Tibial nerve (tissue), 4 donors: ENCODE measurements around the gene CHI3L2. TPM values are rescaled to one million over a fixed set of nuclear protein-coding genes. Genes with fewer than 3 reads are reported as not detected.

Experiments
- DNase-seq, 2 donors: peaks; one replicate each; pipeline ENCODE4 v3.0.0-alpha.2; 2019; ENCODE audit warnings: low spot score in 2 of 2
- H3K27ac ChIP-seq, 4 donors: fragments of 200-600 bp; sonication (generic) in 3 of 4; one replicate each; pipeline ENCODE4 v1.5.1; 2017 to 2019; ENCODE audit warnings: mild to moderate bottlenecking in 1 of 4
- H3K27me3 ChIP-seq, 2 donors: fragments of 200-600 bp; sonication (generic) in 1 of 2; one replicate each; pipeline versions ENCODE4 v1.5.1 to v1.6.0; 2017 to 2019
- H3K36me3 ChIP-seq, 3 donors: fragments of 200-600 bp; sonication (generic); one replicate each; pipeline ENCODE4 v1.5.1; 2018 to 2019
- H3K4me1 ChIP-seq, 4 donors: fragments of 200-600 bp; sonication (generic) in 3 of 4; one replicate each; pipeline ENCODE4 v1.5.1; 2017 to 2019
- H3K4me3 ChIP-seq, 4 donors: fragments of 200-600 bp; sonication (generic) in 3 of 4; one replicate each; pipeline ENCODE4 v1.5.1; 2017 to 2019; ENCODE audit warnings: mild to moderate bottlenecking in 1 of 4, moderate library complexity in 1 of 4
- H3K9me3 ChIP-seq, 4 donors: fragments of 200-600 bp; sonication (generic) in 3 of 4; one replicate each; pipeline ENCODE4 v1.5.1; 2017 to 2019
- CTCF ChIP-seq, 5 experiments: fragments of 200-600 bp in 3 of 5; fragments of 450-650 bp in 2 of 5; sonication (generic) in 3 of 5; IDR thresholded peaks; one replicate each; pipeline ENCODE4 v1.5.1; 2016 to 2019; ENCODE audit warnings: antibody characterized with exemption in 5 of 5, mild to moderate bottlenecking in 3 of 5, moderate library complexity in 2 of 5
- EP300 ChIP-seq, 2 donors: sonication (generic); formaldehyde crosslinking; IDR thresholded peaks; one replicate each; pipeline ENCODE4 v1.6.1; 2017; ENCODE audit warnings: antibody characterized with exemption in 2 of 2, mild to moderate bottlenecking in 1 of 2
- POLR2A ChIP-seq, 2 donors: fragments of 450-650 bp; IDR thresholded peaks; one replicate each; pipeline ENCODE4 v1.6.1; 2017; ENCODE audit warnings: antibody characterized with exemption in 2 of 2, mild to moderate bottlenecking in 2 of 2, moderate library complexity in 2 of 2
- WGBS, 2 donors: methylation state at CpG; one replicate each; pipeline ENCODE4 v1.1.5; 2018; 5-methylcytosine and 5-hydroxymethylcytosine counted together
- total RNA-seq, 4 donors: library from RNA; depleted of rRNA; stranded (reverse); fragments of >200 nt; gene quantifications; one replicate each; pipeline ENCODE4 v1.1.0, GENCODE V29; 2016

The CHI3L2 gene
- total RNA-seq, 4 donors from 2014 or later: 2.5 to 37.2 (median 6.1) TPM

- Histone ChIP-seq H3K36me3 (no peaks in the 10 kb centered on the region), H3K27ac (no peak overlapping the region), H3K27me3 (no peaks in the 10 kb centered on the region), H3K4me3 (no peak overlapping the region), H3K9me3 (no peaks in the 10 kb centered on the region), H3K4me1 (no peaks in the 10 kb centered on the region)
- TF ChIP-seq EP300 (IDR thresholded peaks at IDR 0.05) (no peak), POLR2A (IDR thresholded peaks at IDR 0.05) (no peak), CTCF (IDR thresholded peaks at IDR 0.05) (no peak)
- WGBS, 2 donors: 62 to 69% methylated on average over 8 of the region's 8 CpGs
- DNase-seq: no peak
Observed at GRCh38 chr1:111251570-111251969, 24.1 kb downstream of the CHI3L2 start.

- WGBS, 2 donors: 83 to 100% methylated on average over 2 of the region's 2 CpGs
- TF ChIP-seq POLR2A (IDR thresholded peaks at IDR 0.05) (no peak), CTCF (IDR thresholded peaks at IDR 0.05) (no peak)
- no peak for DNase-seq
Observed at GRCh38 chr1:111252786-111253185, 25.3 kb downstream of the CHI3L2 start.

GRCh38 chr1:111253876-111254275 is 26.4 kb downstream of the CHI3L2 start:
- no peak for DNase-seq
- no peak for TF ChIP-seq EP300 (IDR thresholded peaks at IDR 0.05)
- no peak for TF ChIP-seq POLR2A (IDR thresholded peaks at IDR 0.05)
- no peak for TF ChIP-seq CTCF (IDR thresholded peaks at IDR 0.05)
- Histone ChIP-seq H3K9me3 (no peaks in the 10 kb centered on the region), H3K4me3 (no peak overlapping the region), H3K27ac (no peak overlapping the region), H3K27me3 (no peaks in the 10 kb centered on the region), H3K4me1 (no peaks in the 10 kb centered on the region), H3K36me3 (no peaks in the 10 kb centered on the region)
- WGBS, 2 donors: 33 to 44% methylated on average over 1 of the region's 1 CpG

More at GRCh38 chr1:111252786-111253185, 25.3 kb downstream of the CHI3L2 start:
- Histone ChIP-seq H3K4me3 (no peak overlapping the region), H3K27ac (no peak overlapping the region), H3K9me3 (no peaks in the 10 kb centered on the region), H3K4me1 (no peaks in the 10 kb centered on the region), H3K27me3 (no peaks in the 10 kb centered on the region), H3K36me3 (no peaks in the 10 kb centered on the region)

GRCh38 chr1:111256988-111257658 is 29.6 kb downstream of the CHI3L2 start:
- no peak for DNase-seq
- no peak overlapping the region for H3K4me3 ChIP-seq
- TF ChIP-seq EP300 (IDR thresholded peaks at IDR 0.05) (no peak), POLR2A (IDR thresholded peaks at IDR 0.05) (no peak), CTCF (IDR thresholded peaks at IDR 0.05) (no peak)
- H3K4me1 ChIP-seq: no peaks in the 10 kb centered on the region
- no peaks in the 10 kb centered on the region for H3K27me3 ChIP-seq
- H3K9me3 ChIP-seq: peaks cover 0 to 3% (median 0%) of the 10 kb centered on the region in 4 donors
- 70 to 73% methylated on average over 8 of the region's 8 CpGs for WGBS, 2 donors
- H3K27ac ChIP-seq: no peak overlapping the region
- H3K36me3 ChIP-seq: no peaks in the 10 kb centered on the region

- WGBS, 2 donors: 65 to 77% methylated on average over 4 of the region's 4 CpGs
- no peak for DNase-seq
- H3K4me1 ChIP-seq: peaks cover 0 to 9% (median 0%) of the 10 kb centered on the region in 4 donors
- H3K27me3 ChIP-seq: peaks cover 0 to 22% of the 10 kb centered on the region in 2 donors
- TF ChIP-seq CTCF (IDR thresholded peaks at IDR 0.05) (no peak), EP300 (IDR thresholded peaks at IDR 0.05) (no peak), POLR2A (IDR thresholded peaks at IDR 0.05) (no peak)
- H3K27ac ChIP-seq: no peak overlapping the region
- peaks cover 0 to 3% (median 0%) of the 10 kb centered on the region in 4 donors for H3K9me3 ChIP-seq
- no peaks in the 10 kb centered on the region for H3K36me3 ChIP-seq
- no peak overlapping the region for H3K4me3 ChIP-seq
Observed at GRCh38 chr1:111267801-111268508, 40.4 kb downstream of the CHI3L2 start.
